A549 treated with ZK216348 at 1 μM for 4 hours (cell line): Measurements from ENCODE around the gene MTTP. TPM values are rescaled to one million over a fixed set of nuclear protein-coding genes. Genes with fewer than 3 reads are reported as not detected.

Source experiments
- total RNA-seq: library from RNA; stranded (reverse); fragments of 200-300 nt; extraction: Qiagen RNA extraction; gene quantifications from 5 replicates; pipeline ENCODE4 v1.2.3, GENCODE V29; 2022; ENCODE audit warnings: low read depth

Gene MTTP
- not detected in 5 replicates for total RNA-seq

DNA sequence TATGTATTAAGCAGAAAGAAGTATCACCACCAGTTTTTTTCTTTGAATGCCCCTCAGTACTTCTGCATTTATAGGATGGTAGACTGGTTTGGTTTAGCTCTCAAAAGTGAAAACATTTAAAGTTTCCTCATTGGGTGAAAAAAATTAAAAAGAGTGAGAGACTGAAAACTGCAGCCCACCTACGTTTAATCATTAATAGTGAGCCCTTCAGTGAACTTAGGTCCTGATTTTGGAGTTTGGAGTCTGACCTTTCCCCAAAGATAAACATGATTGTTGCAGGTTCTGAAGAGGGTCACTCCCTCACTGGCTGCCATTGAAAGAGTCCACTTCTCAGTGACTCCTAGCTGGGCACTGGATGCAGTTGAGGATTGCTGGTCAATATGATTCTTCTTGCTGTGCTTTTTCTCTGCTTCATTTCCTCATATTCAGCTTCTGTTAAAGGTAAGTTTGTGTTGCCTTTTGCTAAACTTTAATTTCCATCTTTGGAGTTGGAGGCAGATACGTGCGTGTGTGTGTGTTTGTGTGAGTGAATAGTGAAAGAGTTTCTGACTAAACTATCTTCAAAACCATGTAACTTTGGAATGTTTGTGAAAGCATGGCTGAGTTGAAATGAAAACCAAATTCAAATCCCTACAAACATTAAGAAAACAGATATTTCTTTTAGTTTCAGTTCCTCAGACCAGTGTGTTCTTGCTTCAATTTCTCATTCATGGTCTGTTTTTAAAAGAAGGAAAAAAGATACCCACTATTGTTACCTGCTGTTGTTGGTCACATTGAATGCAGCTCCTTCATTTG lies at the start of gene MTTP:
MTTP (plus strand) TSS at position 295 of the 795 bp plus-strand sequence; CDS start at position 381, 86 bp downstream.

DNA sequence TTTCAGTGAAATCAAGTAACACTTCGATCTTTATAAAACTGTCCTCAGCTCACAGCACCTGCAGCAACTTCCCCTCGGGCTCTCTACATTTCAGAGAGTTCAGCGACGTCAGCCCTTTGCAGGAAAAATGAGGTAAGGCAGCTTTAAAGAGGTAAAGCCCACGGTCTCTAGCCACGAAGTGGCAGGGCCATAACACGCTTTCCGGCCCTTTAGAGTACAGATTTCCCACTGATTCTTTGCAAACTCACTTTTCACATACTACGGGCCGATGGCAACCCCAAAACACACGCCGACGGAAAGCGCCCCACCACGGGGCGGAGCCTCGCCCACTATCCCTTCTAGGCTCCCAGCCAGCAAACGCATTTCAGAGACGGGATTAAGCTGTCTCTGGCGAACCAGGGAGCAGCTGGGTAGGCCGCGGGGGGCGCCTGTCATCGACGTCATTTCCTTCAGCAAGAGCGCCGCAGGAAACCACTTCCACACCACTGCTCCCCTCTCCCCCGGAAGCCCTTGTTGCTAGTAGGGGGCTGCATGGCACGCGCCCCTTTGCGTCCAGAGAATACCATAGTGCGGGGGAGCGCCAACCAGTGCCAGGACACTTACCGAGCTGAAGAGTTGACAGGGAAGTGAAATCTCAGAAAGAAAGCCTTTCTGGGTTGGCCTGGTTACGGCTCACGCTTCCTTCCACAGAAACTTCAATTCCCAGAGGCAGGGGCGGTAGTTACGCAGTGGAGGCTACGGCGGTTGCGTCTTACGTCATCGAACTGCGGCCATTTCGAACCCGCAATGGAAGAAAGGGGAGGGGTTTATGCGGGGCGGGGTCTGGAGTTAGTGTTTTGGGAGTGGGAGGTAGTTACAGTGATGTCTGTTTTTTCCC lies 11.1 kb upstream of the MTTP start, which contains the start of gene TRMT10A:
TRMT10A (minus strand) TSS at position 730 of the 877 bp plus-strand sequence. CDS start 4,701 bp downstream, outside the sequence.

DNA sequence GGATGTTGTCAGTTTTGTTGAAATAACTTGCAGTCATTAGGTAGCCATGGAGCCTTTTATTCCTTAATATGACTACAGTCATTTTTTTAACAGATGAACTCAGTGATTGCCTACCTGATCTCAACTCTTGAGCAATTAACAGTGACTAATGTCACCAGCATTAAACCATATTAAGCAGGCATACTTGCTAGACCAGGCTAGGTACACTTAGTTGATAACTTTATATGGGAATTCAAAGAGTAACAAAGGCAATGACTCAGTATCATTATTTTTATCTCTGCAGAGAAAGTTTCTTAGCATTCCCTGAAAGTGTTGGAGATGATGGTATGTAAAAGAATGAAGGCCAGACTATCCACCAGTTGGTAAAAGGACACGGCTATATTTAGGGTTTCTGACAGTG lies 83.2 kb downstream of the MTTP start, which contains the start of gene C4orf54:
C4orf54 (minus strand) TSS at position 31 of the 400 bp plus-strand sequence. CDS start 3,180 bp downstream, outside the sequence.

Other genes with a start within 250 kb of the MTTP start
- gene ADH1C, start 222.1 kb upstream of the MTTP start, total RNA-seq, result not detected in 5 replicates
- gene ADH7, start 139.5 kb upstream of the MTTP start, total RNA-seq, result not detected in 5 replicates
- not detected in 5 replicates for gene C4orf17, start 63.8 kb upstream of the MTTP start, total RNA-seq
- 3.8 to 5.2 TPM (median 4.3 TPM) in 5 replicates for gene TRMT10A, start 10.8 kb upstream of the MTTP start, total RNA-seq
- not detected in 5 replicates for gene C4orf54, start 83.0 kb downstream of the MTTP start, total RNA-seq
- not detected in 5 replicates for gene DAPP1, start 242.0 kb downstream of the MTTP start, total RNA-seq